ENCODE results near the gene BYSL. TPM values are rescaled to one million over a fixed set of nuclear protein-coding genes. Genes with fewer than 3 reads are reported as not detected.
"Not testable (repeated sequence)": the region's sequence is repeated elsewhere in the genome, so short reads cannot be mapped to it uniquely, and the experiment has no call there.

Gene BYSL
- total RNA-seq, 4 donors from 2014 or later, result 0.51 to 20.5 (median 18.0) TPM

DNA sequence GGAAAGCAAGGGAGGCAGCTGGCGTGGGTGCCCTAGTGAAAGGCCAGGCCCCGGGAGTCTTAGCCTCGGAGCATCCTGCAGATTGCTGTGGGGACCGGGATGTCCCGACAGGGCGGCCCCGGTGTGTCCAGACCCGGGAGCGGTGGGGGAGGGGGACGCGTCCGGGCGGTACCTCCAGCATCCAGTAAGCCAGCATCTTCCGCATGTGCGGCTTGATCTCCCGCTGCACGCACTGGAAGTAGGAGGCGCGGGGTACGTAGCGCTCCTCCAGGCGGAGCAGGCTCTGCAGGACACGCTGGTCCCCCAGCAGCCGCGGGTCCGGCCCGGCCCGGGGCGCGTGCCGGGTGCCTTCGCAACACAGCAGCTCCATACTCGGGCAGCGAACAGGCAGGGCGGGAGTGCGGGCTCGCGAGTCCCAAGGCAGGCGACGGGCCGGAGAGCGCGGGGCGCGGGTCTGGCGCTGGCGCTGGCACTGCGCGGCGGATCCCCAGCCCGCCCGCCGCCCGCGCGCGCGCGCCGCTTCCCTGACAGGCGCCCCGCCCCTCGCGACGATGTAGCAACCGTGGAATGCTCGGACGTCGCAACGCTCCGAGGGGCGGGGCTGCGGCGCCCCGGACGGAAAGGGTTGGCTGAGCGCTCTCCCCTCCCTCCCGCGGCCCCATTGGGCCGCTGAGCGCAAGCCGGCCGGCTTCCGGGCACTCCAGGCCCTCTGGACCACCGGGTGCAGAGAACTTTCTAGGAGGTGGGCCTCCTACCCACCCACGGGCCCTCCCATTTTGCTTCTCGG is 20.2 kb downstream of the BYSL start, which contains the start of gene CCND3:
Gene CCND3 (minus strand): TSS at position 529 of the 787 bp plus-strand sequence. CDS start 159 bp downstream, at position 370.
- TF ChIP-seq POLR2A (IDR thresholded peaks at IDR 0.05), result peak; percentile 22 to 64
- TF ChIP-seq, protein P1, sequence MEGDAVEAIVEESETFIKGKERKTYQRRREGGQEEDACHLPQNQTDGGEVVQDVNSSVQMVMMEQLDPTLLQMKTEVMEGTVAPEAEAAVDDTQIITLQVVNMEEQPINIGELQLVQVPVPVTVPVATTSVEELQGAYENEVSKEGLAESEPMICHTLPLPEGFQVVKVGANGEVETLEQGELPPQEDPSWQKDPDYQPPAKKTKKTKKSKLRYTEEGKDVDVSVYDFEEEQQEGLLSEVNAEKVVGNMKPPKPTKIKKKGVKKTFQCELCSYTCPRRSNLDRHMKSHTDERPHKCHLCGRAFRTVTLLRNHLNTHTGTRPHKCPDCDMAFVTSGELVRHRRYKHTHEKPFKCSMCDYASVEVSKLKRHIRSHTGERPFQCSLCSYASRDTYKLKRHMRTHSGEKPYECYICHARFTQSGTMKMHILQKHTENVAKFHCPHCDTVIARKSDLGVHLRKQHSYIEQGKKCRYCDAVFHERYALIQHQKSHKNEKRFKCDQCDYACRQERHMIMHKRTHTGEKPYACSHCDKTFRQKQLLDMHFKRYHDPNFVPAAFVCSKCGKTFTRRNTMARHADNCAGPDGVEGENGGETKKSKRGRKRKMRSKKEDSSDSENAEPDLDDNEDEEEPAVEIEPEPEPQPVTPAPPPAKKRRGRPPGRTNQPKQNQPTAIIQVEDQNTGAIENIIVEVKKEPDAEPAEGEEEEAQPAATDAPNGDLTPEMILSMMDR (IDR thresholded peaks at IDR 0.05), result peak in 1 of 4 experiments; percentile 3
- peak within 1 kb of the TSS; percentile 66 to 85 for H3K27ac ChIP-seq
- DNase-seq, result peak; percentile 88 to 92
- intact Hi-C loops (cut with DNase I; ENCODE audit: low total_unique reads), result no loop called here
- H3K27me3 ChIP-seq, result no peaks in the 10 kb centered on the region
- H3K4me3 ChIP-seq, result peak within 1 kb of the TSS; percentile 50 to 73
- H3K9me3 ChIP-seq, result no peaks in the 10 kb centered on the region
- no peaks in the 10 kb centered on the region for H3K36me3 ChIP-seq
- H3K4me1 ChIP-seq, result peaks cover 10 to 24% of the 10 kb centered on the region in 2 donors

DNA sequence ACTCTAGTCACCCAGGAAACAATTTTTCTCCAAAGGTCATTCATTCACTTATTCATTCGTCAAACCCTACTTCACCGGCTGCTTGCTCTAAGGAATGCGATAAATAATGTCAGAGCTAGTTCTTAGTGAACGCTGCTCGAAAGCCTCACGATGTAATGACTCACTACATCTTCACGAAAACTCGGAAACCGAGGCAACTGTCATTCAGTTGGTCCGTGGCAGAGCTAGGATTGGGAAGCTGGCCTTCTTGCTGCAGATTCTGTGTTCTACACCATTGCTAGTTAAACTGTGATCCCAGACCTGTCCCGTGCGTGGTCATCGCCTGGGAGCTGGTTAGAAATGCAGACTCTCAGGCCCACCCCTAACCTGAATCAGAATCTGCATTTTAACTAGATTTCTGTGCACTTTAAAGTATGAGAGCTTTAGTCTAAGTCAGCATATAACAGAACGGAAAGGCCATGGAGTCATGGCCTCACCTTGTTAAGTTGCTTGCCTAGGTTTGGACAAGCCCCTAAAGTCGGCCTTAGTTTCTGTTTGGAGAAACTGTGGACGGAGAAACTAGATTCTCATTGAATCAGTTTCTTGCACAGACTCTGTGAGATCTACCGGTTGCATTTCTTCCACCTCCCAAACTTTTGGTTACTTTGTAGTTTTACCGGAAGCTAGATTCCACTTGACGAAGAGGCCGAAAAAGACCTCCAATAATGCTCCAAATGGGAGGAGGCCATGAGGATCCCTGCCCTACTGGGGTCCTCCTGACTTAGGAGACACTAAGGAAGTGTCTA is 21.0 kb downstream of the BYSL start:
- peaks cover 10 to 24% of the 10 kb centered on the region in 2 donors for H3K4me1 ChIP-seq
- no peaks in the 10 kb centered on the region for H3K27me3 ChIP-seq
- H3K9me3 ChIP-seq, result no peaks in the 10 kb centered on the region
- peak overlapping the region; percentile 66 for H3K27ac ChIP-seq
- no peaks in the 10 kb centered on the region for H3K36me3 ChIP-seq
- TF ChIP-seq, protein P1 (IDR thresholded peaks at IDR 0.05), result no peak
- no peak for TF ChIP-seq POLR2A (IDR thresholded peaks at IDR 0.05)
- DNase-seq, result peak in 1 of 2 donors; percentile 34
- H3K4me3 ChIP-seq, result peak overlapping the region; percentile 50 to 73
- intact Hi-C loops (cut with DNase I; ENCODE audit: low total_unique reads), result no loop called here

DNA sequence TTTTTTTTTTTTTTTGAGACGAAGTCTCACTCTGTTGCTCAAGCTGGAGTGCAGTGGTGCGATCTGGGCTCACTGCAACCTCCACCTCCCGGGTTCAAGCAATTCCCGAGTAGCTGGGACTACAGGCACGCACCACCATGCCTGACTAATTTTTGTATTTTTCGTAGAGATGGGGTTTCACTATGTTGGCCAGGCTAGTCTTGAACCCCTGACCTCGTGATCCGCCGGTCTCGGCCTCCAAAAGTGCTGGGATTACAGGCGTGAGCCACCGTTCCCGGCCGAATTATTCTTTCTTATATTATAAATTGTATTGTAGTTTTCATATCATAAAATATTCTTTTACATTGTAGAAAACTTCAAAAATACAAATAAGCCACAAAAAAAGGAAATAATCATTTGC is 21.6 kb downstream of the BYSL start:
- H3K4me3 ChIP-seq; intact Hi-C loops (cut with DNase I; ENCODE audit: low total_unique reads); DNase-seq; H3K9me3 ChIP-seq; H3K36me3 ChIP-seq; H3K27me3 ChIP-seq; H3K27ac ChIP-seq: not testable (repeated sequence)
- H3K4me1 ChIP-seq, result peaks cover 10 to 19% of the 10 kb centered on the region in 2 donors

DNA sequence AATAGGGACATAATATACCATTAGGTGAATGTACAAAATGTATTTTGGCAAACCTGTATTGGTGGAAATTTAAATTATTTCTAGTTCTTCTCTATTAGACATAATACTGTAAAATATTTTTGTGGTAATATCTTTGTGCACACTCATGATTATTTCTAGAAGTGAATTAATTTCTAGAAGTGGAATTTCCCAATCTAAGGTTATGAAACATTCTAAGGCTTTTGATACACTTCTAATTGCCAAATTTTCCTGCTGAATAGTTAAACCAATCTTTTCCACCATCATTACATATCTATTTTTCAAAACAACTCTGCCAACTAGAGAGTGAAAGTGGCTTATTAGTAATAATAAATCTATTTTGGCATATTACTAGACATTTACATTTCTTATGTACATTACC is 22.2 kb downstream of the BYSL start:
- TF ChIP-seq, protein P1 (IDR thresholded peaks at IDR 0.05), result no peak
- no peak for TF ChIP-seq POLR2A (IDR thresholded peaks at IDR 0.05)
- Histone ChIP-seq H3K9me3 (no peaks in the 10 kb centered on the region), H3K4me1 (peaks cover 10 to 17% of the 10 kb centered on the region in 2 donors), H3K27ac (no peak overlapping the region), H3K27me3 (no peaks in the 10 kb centered on the region), H3K36me3 (no peaks in the 10 kb centered on the region), H3K4me3 (no peak overlapping the region)
- intact Hi-C loops (cut with DNase I; ENCODE audit: low total_unique reads), result no loop called here
- no peak for DNase-seq

DNA sequence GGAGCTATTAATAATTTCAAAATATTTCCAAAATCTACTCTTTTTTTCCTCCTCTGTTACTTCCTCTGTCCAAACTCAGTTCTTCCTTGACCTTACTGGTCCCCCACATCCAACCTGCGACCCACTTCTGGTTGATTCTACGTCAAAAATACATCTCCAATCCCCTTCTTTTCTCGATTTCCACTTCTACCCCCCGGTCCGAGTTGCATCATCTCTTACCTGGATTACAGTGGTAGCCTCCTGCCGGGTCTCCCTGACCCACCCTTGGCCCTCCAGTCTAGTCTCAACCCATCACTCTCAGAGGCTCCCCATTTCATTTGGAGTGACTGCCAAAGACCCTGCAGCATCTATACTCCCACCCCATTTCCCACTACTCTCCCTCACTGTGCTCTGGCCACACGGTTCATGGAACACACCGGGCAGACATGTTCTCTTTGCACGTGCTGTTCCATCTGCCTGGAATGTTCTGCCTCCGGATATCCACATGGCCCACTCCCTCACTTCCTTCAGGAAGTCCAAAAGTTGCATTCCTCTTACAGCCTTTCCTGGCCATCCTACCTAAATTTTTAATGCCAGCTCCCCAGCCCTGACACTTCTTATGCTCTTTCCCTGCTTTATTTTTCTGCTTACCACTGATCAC is 26.4 kb downstream of the BYSL start:
- intact Hi-C loops (cut with DNase I; ENCODE audit: low total_unique reads), result no loop called here
- no peak for TF ChIP-seq POLR2A (IDR thresholded peaks at IDR 0.05)
- no peak for DNase-seq
- no peaks in the 10 kb centered on the region for H3K27me3 ChIP-seq
- no peak overlapping the region for H3K4me3 ChIP-seq
- H3K36me3 ChIP-seq, result no peaks in the 10 kb centered on the region
- no peaks in the 10 kb centered on the region for H3K9me3 ChIP-seq
- no peak overlapping the region for H3K27ac ChIP-seq
- H3K4me1 ChIP-seq, result no peaks in the 10 kb centered on the region
